OCI-LY1 (cell line): ENCODE data around the gene RAD51B.

Experiments
- H2AFZ ChIP-seq: fragments of 200-600 bp; sonication (generic), shearing (Covaris generic); 2 replicates; pipeline ENCODE4 v1.6.0; 2014; ENCODE audit warnings: antibody characterized with exemption, mild to moderate bottlenecking, low read length
- H3F3A ChIP-seq: fragments of 200-600 bp; sonication (generic), shearing (Covaris generic); 2 replicates; pipeline ENCODE4 v1.6.0; 2014; ENCODE audit warnings: mild to moderate bottlenecking, antibody characterized with exemption, low read length, moderate library complexity; ENCODE audit not compliant: insufficient read depth
- H3K27ac ChIP-seq: fragments of 200-600 bp; sonication (generic); 2 replicates; pipeline ENCODE4 v1.5.1; 2014; ENCODE audit warnings: low read length, mixed run types, mild to moderate bottlenecking, low read depth; ENCODE audit not compliant: poor library complexity, severe bottlenecking
- H3K27me3 ChIP-seq: fragments of 200-600 bp; sonication (generic); 2 replicates; pipeline ENCODE4 v1.6.0; 2014; ENCODE audit warnings: antibody characterized with exemption, mild to moderate bottlenecking, low read length, moderate library complexity; ENCODE audit not compliant: insufficient read depth
- H3K36me3 ChIP-seq: fragments of 200-600 bp; sonication (generic); 2 replicates; pipeline ENCODE4 v1.6.1; 2014; ENCODE audit warnings: mild to moderate bottlenecking, antibody characterized with exemption, low read length, moderate library complexity, mixed read lengths; ENCODE audit not compliant: insufficient read depth
- H3K4me1 ChIP-seq: fragments of 200-600 bp; sonication (generic); 2 replicates; pipeline ENCODE4 v1.5.1; 2014; ENCODE audit warnings: mild to moderate bottlenecking, low read length, moderate library complexity; ENCODE audit not compliant: insufficient read depth, severe bottlenecking
- H3K4me2 ChIP-seq: fragments of 200-600 bp; sonication (generic), shearing (Covaris generic); 2 replicates; pipeline ENCODE4 v1.6.1; 2014; ENCODE audit warnings: low read length
- H3K4me3 ChIP-seq: fragments of 200-600 bp; sonication (generic); 2 replicates; pipeline ENCODE4 v1.5.1; 2014; ENCODE audit warnings: low read length, low read depth, mild to moderate bottlenecking, mixed read lengths; ENCODE audit not compliant: poor library complexity, severe bottlenecking
- H3K79me2 ChIP-seq: fragments of 200-600 bp; shearing (Covaris generic); 2 replicates; pipeline ENCODE4 v1.6.1; 2016; ENCODE audit warnings: mixed run types, low read length, mixed read lengths; ENCODE audit not compliant: insufficient read depth
- H3K9ac ChIP-seq: fragments of 200-600 bp; sonication (generic), shearing (Covaris generic); 2 replicates; pipeline ENCODE4 v1.6.1; 2014; ENCODE audit warnings: mild to moderate bottlenecking, low read length, mixed read lengths
- H3K9me2 ChIP-seq: fragments of 200-600 bp; sonication (generic), shearing (Covaris generic); 2 replicates; pipeline ENCODE4 v1.6.1; 2014; ENCODE audit warnings: low read depth, mild to moderate bottlenecking, low read length, mixed read lengths
- H3K9me3 ChIP-seq: fragments of 200-600 bp; shearing (Covaris generic); 2 replicates; pipeline ENCODE4 v1.6.1; 2014; ENCODE audit warnings: low read length, mixed read lengths
- H4K20me1 ChIP-seq: fragments of 200-600 bp; sonication (generic), shearing (Covaris generic); 2 replicates; pipeline ENCODE4 v1.6.0; 2016; ENCODE audit warnings: mild to moderate bottlenecking, low read length; ENCODE audit not compliant: insufficient read depth
- EZH2 ChIP-seq: fragments of 200-600 bp; sonication (generic), shearing (Covaris generic); IDR thresholded peaks from 2 replicates; pipeline ENCODE4 v1.8.0; 2017; ENCODE audit warnings: borderline replicate concordance, mixed run types, mild to moderate bottlenecking, antibody characterized with exemption, low read length, moderate library complexity, mixed read lengths
- TF ChIP-seq, protein P1 (sequence below): fragments of 200-600 bp; sonication (generic), shearing (Covaris generic); IDR thresholded peaks from 2 replicates; pipeline ENCODE4 v1.5.1; 2017; ENCODE audit warnings: mild to moderate bottlenecking, antibody characterized with exemption, low read length, moderate library complexity, mixed read lengths

Gene RAD51B

DNA sequence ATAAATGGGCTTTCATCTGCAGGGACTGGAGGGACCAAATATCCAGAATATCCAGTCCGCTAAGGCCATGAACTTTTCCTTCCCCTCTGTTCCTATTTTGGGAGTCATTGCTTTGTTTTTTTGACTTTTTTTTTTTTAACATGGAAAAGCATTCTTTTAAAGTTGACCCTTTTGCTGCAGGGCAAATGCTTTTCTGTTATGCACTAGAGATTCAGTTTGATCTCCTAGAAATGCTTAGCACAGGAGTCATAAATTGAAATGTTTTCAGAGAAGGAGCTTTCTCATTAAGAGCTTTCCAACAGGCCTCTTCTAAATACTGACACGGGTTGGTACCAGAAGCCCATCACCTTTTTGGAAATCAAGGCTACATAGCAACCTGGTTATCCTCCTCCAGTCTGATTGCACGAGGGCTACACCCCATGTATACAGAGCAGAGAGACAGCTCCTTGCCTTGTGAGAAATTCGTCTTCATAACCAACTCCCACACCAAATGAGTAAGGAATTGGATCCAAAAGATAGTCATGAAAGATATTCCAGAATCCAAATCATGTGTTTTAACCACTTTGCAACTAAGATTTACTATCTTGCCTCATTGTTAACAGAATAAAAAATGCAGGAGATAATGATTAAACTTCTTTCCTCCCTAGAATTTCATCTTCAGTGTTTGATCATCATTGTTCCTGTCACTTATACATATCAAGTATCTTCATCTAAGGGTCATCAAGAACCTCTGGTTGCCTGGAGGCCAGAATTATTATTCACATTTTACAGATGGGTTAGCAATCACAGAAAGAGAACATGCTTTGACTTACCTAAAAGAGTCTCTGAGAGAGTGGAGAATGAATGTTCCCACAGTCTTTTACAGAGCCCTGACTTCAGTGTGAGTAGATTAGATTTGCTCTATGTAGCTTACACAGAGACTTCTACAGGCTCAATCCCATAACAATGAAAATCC, 583.9 kb downstream of the RAD51B start:
- Histone ChIP-seq H3K9me2 (no peaks in the 10 kb centered on the region), H3K4me3 (no peak overlapping the region), H3K9ac (peak overlapping the region; percentile 46; the same call in 1 of the 2 replicates), H3F3A (peaks cover 10% of the 10 kb centered on the region), H3K9me3 (no peaks in the 10 kb centered on the region), H2AFZ (no peak overlapping the region), H3K36me3 (no peaks in the 10 kb centered on the region), H3K27ac (peak overlapping the region; percentile 70), H3K4me1 (peaks cover 82% of the 10 kb centered on the region), H3K4me2 (peak overlapping the region; percentile 1; the same call in 1 of the 2 replicates), H4K20me1 (no peaks in the 10 kb centered on the region), H3K79me2 (no peaks in the 10 kb centered on the region), H3K27me3 (no peaks in the 10 kb centered on the region)
- no peak for TF ChIP-seq EZH2
- TF ChIP-seq, protein P1, sequence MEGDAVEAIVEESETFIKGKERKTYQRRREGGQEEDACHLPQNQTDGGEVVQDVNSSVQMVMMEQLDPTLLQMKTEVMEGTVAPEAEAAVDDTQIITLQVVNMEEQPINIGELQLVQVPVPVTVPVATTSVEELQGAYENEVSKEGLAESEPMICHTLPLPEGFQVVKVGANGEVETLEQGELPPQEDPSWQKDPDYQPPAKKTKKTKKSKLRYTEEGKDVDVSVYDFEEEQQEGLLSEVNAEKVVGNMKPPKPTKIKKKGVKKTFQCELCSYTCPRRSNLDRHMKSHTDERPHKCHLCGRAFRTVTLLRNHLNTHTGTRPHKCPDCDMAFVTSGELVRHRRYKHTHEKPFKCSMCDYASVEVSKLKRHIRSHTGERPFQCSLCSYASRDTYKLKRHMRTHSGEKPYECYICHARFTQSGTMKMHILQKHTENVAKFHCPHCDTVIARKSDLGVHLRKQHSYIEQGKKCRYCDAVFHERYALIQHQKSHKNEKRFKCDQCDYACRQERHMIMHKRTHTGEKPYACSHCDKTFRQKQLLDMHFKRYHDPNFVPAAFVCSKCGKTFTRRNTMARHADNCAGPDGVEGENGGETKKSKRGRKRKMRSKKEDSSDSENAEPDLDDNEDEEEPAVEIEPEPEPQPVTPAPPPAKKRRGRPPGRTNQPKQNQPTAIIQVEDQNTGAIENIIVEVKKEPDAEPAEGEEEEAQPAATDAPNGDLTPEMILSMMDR: no peak

DNA sequence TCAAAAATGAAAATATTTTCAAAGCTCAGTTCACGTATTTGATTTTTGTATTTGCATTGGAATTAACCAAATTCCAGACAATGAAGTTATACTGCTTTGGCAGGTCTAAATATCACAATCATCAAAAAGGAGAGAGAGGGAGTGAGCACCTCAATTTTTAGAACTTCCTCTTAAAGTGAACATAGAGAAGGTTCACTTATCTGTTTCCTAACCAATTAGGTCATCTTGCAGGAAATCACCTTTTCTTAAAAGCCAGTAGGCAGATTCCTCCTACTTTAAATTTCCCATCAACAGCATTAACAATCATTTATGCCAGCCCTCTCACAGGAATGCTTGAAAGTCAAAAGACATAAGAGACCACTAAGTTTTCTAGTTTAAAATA, 584.6 kb downstream of the RAD51B start:
- no peaks in the 10 kb centered on the region for H3K9me2 ChIP-seq
- H3K4me1 ChIP-seq: peaks cover 87% of the 10 kb centered on the region
- H3K79me2 ChIP-seq: no peaks in the 10 kb centered on the region
- peak overlapping the region; percentile 46 for H3K9ac ChIP-seq
- H3K36me3 ChIP-seq: no peaks in the 10 kb centered on the region
- no peak overlapping the region for H3K4me3 ChIP-seq
- no peak overlapping the region for H2AFZ ChIP-seq
- no peaks in the 10 kb centered on the region for H3K9me3 ChIP-seq
- H3K27ac ChIP-seq: peak overlapping the region; percentile 70
- no peaks in the 10 kb centered on the region for H3K27me3 ChIP-seq
- H3K4me2 ChIP-seq: peak overlapping the region; percentile 1; the same call in 1 of the 2 replicates
- no peaks in the 10 kb centered on the region for H4K20me1 ChIP-seq
- TF ChIP-seq, protein P1: no peak
- no peak for TF ChIP-seq EZH2
- H3F3A ChIP-seq: peaks cover 10% of the 10 kb centered on the region

DNA sequence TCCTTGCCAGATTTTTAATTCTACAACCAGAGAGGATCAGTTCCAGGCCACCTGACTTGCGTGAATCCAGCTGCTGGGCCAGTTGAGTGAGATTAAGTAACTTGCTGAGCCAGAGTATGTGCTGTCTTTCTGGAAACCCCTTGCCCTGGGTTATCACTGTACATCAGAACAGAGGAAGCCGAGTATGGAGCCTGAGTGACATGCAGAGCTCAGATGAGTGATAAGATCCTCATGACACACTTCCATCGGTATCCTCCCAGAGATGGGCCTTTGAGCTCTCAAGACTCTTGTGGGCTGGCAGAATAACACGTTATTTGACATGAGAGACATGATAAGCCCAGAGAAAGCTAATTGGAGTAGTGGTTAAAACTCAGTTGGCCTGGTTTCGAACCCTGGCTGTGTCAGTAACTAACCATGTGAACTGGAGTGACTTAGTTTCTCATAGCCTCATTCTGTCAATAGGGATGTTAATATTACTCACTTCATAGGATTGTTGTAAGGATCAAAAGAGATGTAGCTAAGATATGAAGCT, 585.1 kb downstream of the RAD51B start:
- H3K79me2 ChIP-seq: no peaks in the 10 kb centered on the region
- H4K20me1 ChIP-seq: no peaks in the 10 kb centered on the region
- H3K9ac ChIP-seq: peak overlapping the region; percentile 46
- no peaks in the 10 kb centered on the region for H3K36me3 ChIP-seq
- no peaks in the 10 kb centered on the region for H3K27me3 ChIP-seq
- no peak overlapping the region for H3K4me3 ChIP-seq
- H3K9me2 ChIP-seq: no peaks in the 10 kb centered on the region
- H2AFZ ChIP-seq: no peak overlapping the region
- peaks cover 91% of the 10 kb centered on the region for H3K4me1 ChIP-seq
- H3K4me2 ChIP-seq: no peak overlapping the region
- no peak for TF ChIP-seq EZH2
- TF ChIP-seq, protein P1: no peak
- peak overlapping the region; percentile 70 for H3K27ac ChIP-seq
- no peaks in the 10 kb centered on the region for H3K9me3 ChIP-seq
- peaks cover 10% of the 10 kb centered on the region for H3F3A ChIP-seq
